Activated naive CD4-positive, alpha-beta T cell (primary cell): Measurements from ENCODE around the gene CDX2.
"Not testable (repeated sequence)": the region's sequence is repeated elsewhere in the genome, so short reads cannot be mapped to it uniquely, and the experiment has no call there.

Source experiments
- DNase-seq, 4 experiments: peaks; one replicate each; lab custom pipeline; 2025; lab: John Stamatoyannopoulos, UW

Gene CDX2

GRCh38 chr13:27969082-27969865 is at the start of gene CDX2:
Gene CDX2 (minus strand): TSS chr13:27969315. CDS start chr13:27969006, 309 bp downstream.
- DNase-seq = no peak

GRCh38 chr13:28014301-28014700 is 45.2 kb upstream of the CDX2 start:
- no peak for DNase-seq

GRCh38 chr13:28013482-28013881 is 44.4 kb upstream of the CDX2 start:
- no peak for DNase-seq

- no peak for DNase-seq
Observed at GRCh38 chr13:28012896-28013295, 43.8 kb upstream of the CDX2 start.

GRCh38 chr13:28012383-28012782 is 43.3 kb upstream of the CDX2 start:
- DNase-seq = no peak

GRCh38 chr13:28010046-28010445 is 40.9 kb upstream of the CDX2 start:
- DNase-seq = no peak

- not testable (repeated sequence) for DNase-seq
Observed at GRCh38 chr13:28005016-28005415, 35.9 kb upstream of the CDX2 start.

- no peak for DNase-seq
Observed at GRCh38 chr13:28002886-28003698, 34.0 kb upstream of the CDX2 start.

GRCh38 chr13:28001837-28002473 is 32.8 kb upstream of the CDX2 start:
- DNase-seq = no peak

GRCh38 chr13:28001049-28001448 is 31.9 kb upstream of the CDX2 start:
- DNase-seq = no peak

- no peak for DNase-seq
Observed at GRCh38 chr13:28000567-28000966, 31.5 kb upstream of the CDX2 start.

- DNase-seq = peak in 1 of 4 experiments; percentile 1
Observed at GRCh38 chr13:27997904-27998522, 28.9 kb upstream of the CDX2 start.

- DNase-seq = no peak
Observed at GRCh38 chr13:27991881-27992280, 22.8 kb upstream of the CDX2 start.

GRCh38 chr13:27988520-27988919 is 19.4 kb upstream of the CDX2 start, which contains the start of gene URAD:
Gene URAD (minus strand): TSS chr13:27988693. CDS start chr13:27988637, 56 bp downstream.
- no peak for DNase-seq

- DNase-seq = no peak
Observed at GRCh38 chr13:27985600-27985999, 16.5 kb upstream of the CDX2 start.

- DNase-seq = no peak
Observed at GRCh38 chr13:27982361-27982760, 13.2 kb upstream of the CDX2 start.

GRCh38 chr13:27981006-27981708 is 12.0 kb upstream of the CDX2 start:
- DNase-seq = no peak

- DNase-seq = no peak
Observed at GRCh38 chr13:27980280-27980998, 11.3 kb upstream of the CDX2 start.

GRCh38 chr13:27979765-27980279 is 10.7 kb upstream of the CDX2 start:
- DNase-seq = no peak

GRCh38 chr13:27979001-27979643 is 10.0 kb upstream of the CDX2 start:
- DNase-seq = no peak
